NCI-H524 treated with DMSO at 0.1 percent for 48 hours (cell line): ENCODE data around the gene EMILIN3.

Source experiments
- DNase-seq: peaks from one replicate; lab custom pipeline; 2025; lab: John Stamatoyannopoulos, UW

Gene EMILIN3

DNA sequence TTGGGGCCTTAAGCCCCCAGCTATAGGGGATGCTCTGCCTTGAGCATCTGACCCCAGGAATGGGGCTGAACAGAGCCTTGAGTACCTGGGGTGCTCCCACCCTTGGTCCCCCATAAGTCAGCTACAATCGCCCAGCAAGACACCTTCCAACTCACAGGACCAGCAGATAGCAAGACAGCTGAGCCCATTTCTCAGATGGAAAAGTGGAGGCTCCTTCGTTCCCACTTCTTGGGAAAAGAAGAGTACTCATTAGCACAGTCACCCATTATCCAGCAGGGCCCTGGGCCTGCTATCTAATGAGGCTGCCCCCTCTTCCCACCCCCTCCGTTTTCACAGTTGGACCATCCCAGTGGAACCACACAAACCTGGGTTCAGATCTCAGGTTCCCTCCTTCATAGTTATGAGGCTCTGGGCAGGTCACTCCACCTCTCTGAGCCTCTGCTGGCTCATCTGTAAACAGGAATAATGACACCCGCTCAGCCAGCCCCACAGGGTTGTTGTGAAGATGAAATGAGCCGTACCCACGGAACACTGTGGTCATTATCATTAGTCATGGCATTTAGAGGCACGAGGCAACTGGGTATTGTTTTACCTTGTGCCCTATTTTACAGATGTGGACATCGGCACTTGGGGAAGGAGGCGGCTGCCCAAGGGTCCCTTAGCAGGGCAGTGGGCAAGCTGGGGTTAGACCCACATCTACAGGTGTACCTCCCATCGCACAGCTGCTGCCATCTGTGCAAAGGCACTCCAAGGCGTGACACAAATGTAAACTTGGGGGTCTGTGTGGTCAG, 21.5 kb downstream of the EMILIN3 start:
- DNase-seq = no peak

DNA sequence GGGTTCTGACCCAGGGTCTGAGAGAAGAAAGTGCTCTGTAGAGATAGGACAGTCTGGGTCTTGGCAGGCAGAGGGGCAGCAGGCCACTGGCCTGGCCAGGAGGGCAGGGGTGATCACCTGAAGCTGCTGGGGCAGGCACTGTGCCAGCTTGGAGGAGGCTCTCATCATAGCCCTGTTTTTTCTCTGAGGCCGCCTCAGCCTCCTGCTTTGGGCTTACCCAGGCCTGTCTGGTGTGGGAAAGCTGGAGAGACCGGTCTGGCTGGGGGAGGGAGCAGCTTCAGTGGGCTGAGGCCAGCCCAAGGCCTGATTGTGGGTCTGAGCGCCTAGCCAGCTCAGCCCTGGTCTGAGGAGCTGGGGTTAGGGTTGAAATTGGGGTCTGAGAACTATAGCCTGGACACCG, 22.1 kb downstream of the EMILIN3 start:
- no peak for DNase-seq

DNA sequence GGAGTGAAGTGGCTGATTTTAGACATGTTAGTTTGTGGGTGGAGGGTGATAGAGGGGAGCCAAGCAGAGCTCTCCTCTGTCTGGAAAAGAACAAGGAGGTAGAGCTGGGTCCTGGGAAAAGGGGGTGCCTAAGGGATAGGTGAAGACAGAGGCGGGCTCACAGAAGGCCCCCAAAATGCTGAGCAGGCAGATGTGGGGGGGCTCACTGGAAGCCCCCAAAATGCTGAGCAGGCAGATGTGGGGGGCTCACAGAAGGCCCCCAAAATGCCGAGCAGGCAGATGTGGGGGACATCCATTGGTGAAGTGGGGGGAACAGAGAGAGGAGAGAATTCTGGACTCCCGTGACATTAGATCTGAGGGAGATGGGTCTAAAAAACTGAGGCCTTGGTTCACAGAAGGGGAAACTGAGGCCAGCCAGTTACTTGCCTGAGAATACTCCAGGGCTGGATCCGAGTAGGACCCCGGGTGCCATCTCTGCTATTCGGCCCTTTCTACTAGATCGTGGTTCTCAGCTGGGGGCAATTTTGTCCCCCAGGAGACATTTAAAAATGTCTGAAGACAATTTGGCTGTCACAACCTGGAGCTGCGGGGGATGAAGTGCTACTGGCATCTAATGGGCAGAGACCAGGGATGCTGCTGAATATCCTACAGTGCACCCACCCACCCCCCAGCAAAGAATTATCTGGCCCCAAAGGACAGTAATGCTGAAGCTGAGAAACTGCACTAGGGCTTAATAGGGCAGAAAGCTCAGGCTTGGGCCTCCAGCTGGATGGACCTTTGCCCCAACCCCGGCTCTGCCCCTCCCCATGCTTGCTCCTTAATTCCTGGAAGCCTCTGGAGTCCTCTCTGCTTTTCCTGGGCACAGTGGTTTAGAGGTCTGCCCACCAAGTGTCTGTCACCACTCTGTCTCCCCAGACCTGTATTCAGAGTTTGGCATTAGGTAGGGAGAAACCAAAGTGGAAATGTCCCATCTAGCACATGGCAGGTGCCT, 23.8 kb downstream of the EMILIN3 start:
- DNase-seq = no peak

DNA sequence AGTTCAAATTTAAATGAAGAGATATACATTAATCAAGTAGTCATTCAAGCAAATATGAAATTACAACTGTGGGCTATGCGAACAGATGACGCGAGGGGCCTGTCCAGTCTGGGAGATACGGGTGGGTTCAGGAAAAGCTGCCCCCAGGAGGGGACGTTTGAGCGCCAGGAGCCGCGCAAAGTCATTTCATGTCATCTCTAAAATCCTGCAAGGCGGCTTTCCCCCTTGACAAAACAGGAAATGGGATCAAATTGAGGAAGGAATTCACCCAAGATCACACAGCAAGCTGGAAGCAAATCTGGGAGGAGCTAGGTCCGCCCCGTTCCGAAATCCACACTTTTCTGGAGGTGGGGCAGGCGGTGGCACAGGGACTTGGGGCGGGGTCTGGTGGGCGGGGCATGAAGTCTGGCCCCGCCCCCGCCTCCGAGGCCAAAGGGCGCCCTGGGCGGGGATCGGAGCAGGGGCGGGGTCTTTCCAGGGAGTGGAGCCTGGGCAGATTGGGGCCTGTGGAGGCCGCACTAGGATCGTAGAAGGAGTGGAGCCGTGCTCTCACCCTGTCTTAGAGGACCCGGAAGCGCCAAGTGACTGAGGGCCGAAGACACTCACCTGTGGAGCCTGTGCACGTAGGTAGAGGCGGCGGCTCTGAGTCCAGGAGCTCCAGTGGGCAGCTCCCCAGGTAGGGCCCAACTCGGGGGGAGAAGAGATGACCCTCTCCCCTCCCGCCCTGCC, 26.1 kb downstream of the EMILIN3 start, which contains the start of gene LPIN3:
Gene LPIN3 (plus strand): TSS at position 495 of the 729 bp plus-strand sequence. CDS start 4,983 bp downstream, outside the sequence.
- peak; percentile 38 for DNase-seq

DNA sequence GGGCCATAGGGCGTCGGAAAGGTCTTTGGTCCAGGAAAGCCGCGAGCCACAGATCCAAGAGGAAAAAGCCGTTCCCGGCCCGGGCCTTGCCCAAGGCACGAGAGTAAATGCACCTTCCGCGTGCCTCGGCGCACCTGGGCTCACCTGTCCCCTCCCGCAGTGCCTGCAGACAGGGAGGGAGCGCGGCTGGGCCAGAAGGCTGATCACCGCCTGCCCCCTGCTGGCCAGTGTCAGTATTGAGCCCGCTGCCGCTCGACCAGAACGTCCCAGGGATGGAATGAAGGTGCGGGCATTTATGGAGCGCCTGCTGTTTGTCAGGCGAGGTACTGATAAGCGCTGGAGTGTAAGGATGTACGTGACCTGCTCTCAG, 26.7 kb downstream of the EMILIN3 start:
- peak; percentile 7 for DNase-seq

DNA sequence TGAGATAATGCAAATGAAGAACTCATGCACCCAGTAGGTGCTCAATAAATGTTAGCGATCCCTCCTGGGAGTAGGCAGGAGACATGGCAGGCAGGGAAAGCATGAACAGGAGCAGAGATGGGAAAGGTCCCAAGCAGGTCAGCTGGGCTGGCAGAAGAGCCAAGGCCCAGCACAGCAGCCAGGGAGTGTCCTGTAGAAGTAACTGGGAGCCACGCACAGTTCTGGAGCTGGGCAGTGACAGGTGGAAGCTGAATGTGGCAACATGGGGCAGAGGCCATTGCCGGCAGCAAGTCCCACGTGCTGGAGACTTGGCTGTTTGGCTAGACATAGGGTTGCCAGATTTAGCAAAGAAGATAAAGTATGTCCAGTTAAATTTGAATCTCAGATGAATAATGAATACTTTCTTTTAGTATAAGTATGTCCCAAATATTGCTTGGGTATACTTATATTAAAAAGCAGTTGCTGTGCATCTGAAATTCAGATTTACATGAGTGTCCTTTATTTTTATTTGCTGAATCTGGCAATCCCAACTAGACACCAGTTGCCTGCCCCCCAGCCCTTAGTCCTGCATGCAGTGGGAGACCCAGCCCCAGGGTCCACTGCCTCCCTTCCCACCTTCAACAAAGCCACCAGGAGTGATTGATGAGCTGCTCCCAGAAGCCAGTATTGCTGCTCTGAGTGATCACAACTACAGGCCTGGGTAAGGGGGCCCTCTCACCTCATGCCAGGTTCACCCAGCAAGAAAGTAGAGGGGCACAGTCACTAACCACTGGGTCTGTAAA, 29.7 kb downstream of the EMILIN3 start:
- DNase-seq = no peak

DNA sequence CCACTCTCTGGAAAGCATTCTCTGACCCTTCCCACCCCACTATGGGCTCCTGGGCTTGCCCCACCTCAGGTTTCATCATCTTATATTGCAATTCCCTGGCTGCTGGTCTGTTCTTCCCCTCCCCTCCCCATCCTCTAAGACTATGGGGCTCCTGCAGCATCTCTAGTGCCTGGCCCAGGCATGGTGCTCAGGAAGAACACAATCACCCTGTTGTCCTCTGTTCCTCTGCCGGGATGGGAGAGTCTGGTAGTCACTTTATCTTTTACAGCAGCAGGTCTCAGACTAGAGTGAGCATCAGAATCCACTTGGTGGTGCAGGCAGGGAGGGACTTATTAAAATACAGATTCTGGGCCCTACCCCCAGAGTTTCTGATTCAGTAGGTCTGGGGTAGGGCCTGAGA, 31.0 kb downstream of the EMILIN3 start:
- no peak for DNase-seq

DNA sequence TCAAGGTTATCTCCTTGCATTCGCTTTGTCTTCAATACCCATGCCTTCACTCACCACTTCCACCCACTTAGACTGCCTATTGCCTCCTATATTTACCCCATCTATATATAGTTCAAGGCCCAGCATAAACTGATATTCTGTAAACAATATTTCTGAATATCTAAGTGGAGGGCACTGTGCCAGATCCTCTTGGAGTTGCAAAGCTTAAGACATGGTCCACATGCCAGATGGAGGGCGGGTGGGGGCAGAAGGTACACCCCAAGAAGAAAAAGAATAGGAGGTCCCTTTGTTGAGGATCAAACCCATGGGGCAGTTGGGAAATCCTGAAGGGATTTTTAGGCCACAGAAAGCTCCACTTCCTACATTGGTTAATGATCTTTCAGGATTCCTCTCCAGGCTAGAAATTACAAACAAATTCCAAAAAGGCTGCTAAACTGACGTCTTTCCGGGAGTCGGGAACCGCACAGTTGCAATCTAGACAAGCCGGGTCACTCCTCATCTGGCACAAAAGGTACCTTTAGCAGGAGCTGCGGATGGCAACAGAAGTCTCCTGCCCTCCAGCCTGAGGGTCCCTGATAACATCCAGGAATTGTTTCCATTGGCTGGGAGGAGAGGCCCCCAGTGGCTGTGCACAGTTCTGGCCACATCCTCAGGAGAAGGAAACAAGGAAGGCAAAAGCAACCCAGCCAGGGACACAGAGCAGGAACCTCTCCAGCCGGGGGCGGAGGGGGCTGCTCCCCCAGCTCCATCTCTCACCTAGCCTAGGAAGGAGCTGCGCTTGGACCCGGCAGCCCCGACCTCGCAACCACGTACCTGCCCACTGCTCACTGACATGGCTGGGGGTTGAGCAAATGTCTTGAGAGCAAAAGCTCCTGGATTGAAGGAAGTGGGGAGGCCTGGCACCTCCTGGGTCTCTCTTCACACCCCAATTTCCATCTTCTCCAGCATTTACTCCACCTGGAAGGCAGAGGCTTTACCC, 31.9 kb downstream of the EMILIN3 start:
- no peak for DNase-seq

DNA sequence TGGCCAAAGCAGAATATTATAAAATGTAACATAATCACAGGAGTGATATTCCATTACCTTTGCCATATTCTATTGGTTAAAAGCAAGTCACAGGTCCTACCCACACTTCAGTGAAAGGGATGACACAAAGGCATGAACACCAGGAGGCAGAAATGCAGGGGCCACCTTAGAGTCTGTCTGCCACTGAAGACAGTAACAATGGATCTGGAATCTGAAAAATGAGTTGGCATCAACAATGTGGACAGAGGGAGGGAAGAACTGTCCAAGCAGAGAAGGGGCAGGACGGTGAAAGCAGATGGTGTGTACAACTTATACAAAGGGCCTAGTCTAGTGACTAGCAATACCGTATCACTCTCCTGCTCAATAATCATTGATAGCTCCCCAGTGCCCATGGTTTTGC, 32.6 kb downstream of the EMILIN3 start:
- DNase-seq = no peak

DNA sequence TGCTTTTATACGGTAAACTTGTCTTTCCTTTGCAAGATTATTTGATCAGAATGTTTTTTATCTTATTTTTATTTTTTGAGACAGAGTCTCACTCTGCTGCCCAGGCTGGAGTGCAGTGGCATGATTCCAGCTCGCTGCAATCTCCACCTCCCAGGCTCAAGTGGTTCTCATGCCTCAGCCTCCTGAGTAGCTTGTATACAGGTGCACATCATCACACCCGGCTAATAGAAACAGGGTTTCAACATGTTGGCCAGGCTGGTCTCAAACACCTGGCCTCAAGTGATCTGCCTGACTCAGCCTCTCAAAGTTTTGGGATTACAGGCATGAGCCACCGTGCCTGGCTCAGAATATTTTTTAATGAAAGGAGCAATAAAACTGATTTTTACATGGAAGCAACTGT, 34.9 kb downstream of the EMILIN3 start:
- no peak for DNase-seq

DNA sequence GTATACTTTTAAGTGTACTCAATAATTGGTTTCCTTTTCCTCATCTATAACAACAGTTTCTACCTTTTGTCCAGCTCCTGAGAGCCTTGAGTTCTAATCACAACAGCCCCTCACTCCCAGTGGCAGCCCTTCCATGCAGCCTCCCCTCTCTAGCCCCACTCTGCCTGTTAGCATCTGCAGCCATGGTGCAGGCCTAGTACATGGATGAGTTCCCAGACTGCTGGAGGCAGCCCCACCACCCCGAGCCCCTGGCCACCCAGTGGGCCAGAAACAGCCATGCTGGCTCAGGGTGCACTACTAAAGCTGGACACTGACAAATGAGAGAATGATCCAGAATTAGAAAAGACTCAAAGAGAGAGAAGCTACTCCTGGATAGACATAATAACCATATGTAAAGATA, 35.7 kb downstream of the EMILIN3 start:
- no peak for DNase-seq

DNA sequence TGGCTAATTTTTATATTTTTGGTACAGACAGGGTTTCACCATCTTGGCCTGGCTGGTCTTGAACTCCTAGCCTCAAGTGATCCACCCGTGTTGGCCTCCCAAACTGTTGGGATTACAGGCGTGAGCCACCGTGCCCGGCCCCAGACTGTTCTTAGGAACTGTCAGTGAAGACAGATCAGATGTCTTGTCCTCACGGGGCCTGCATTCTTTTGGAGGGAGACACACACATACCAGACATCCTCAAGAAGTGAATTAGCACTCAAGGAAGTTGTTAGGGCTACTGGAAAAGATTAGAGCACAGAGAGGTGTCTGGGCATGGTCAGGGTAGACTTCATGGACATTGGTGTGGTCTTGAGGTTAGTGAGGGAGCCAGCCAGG, 36.3 kb downstream of the EMILIN3 start:
- no peak for DNase-seq

DNA sequence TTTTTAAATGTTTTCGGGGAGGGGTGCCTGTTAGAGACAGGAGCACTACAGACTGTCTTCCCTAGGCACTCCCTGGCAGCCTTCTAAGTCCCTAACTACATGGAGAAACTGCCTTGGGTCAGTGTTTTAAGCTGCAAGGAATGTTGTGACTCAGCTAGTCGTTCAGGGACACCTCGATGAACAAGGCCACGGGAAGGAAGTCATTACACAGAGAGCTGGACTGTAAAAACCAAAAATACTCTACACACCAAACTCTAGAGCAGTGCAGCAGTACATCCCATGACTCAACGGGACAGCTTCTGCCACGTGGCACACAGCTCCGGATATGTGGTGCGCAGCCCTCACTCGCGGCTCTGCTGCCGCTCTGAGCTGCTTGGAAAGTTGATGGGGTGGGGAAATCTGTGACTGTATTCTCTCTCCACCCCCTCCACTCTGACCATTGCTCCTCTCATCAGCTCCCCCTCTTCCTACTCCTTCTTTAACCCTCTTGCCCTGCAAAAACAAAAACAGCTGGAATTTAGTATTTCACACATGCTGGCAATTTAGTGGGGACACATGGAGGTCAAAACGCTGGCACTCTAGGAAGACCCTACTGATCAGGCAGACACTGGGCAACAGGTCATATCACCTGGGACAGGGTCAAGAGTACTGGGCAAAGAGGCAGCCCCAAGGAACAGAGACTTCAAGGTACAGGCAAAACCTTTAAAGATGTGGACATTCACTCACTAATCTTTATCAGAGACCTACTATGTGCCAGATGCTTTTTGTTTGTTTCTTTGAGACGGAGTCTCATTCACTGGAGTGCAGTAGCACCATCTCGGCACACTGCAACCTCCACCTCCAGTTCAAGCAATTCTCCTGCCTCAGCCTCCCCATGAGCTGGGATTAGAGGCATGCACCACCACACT, 36.9 kb downstream of the EMILIN3 start:
- no peak for DNase-seq

DNA sequence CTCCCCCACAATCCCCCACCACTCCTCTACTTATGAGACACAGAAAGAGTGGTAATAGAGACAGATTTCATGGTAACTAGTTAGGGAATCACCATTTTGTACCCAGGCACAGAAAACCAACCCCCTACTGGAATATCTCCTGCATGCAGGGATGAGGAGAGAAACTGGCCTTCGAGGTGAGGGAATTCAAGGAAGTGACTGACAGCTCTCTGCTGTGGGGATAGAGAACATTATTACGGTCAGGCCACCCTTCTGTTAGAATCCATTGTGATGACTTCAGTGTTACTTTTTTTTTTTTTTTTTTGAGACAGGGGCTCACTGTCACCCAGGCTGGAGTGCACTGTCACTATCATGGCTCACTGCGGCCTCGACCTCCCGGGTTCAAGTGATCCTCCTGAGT, 39.4 kb downstream of the EMILIN3 start:
- no peak for DNase-seq

DNA sequence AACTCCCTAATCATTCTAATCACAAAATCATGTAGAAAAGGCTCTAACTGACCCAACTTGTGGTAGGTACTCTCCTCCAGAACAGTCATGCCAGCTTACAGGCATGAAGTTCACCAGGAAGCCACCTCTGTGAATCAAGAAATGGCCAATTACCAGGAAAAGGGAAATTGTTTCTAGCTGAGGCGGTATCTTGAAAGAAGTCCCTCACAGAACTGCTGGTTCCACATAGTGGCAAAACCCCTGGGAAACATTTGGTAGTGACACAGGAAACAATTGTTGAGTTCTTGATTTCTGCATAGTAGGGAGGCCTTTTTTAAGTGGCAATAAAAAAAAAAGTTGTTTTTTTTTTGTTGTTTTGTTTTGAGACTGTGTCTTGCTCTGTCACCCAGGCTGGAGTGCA, 45.6 kb downstream of the EMILIN3 start:
- DNase-seq = no peak

DNA sequence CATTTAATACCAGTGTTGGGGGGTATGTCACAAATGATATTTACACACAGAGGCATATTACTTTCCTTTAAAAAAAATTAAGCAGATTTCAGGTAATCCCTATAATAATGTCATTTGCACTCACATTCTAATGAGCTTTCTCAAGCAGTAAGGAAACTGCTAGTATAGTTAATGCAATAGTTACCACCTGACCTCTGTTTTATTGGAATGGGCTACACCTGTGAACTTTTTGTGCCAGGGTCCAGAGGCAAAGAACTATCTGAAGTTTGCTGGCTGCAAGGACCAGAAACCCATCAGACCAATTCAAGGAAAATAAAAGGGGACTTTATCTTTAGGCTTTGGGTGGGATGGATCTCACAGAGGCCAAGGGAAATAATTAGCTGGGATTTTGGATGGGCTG, 46.2 kb downstream of the EMILIN3 start:
- DNase-seq = no peak

DNA sequence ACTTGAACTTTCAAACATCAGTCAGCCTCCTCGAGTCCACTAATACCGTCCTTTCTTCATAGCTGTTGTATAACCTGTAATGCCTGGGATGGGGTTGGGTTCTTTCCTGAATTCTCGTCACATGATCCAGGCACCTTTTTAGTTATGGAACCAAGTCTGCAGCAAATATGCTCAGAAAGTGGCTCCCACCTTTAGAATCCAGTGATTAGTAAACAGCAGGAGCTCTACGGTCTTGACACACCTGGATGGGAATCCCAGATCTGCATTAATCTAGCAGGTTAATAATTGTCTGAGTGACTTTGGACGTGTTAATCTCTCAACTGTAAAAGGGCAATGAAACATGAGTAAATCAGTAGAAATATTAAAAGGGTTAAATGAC, 48.4 kb downstream of the EMILIN3 start:
- no peak for DNase-seq

DNA sequence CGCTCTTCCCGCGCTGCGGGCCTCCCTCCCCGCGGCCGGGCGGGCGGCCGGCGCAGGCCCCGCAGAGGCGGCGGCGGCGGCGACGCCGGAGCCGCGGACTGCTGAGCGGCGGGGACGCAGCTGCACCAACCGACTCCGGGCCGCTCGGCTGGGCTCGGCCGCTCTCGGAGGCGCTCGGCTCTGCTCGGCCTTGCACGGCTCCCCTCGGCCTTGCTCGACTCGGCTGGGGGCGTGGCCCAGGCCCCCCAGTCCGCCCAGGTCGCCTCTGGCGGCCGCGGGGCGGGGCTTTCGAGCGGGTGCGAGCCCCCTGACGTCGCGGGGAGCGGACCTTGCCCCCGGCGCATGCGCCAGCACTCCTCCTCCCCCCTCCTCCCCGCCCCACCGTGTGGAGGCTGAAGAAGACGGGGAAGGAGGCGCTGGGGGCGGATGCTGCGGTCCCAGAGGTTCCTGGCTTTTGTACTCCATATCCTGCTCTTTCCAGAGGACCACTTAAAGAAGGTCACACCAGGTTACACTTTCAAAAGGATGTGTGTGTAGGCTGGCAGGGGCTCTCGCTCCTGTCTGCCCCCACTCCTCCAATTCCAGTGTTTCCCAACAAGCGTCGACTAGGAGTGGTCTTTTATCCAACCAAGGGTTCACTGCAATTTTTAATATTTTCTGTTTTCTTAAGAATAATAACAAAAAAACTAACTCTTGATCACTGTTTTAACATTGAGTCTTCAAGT, 48.9 kb downstream of the EMILIN3 start, which contains the start of gene ZHX3:
Gene ZHX3 (minus strand): TSS at position 186 of the 725 bp plus-strand sequence. CDS start 112,815 bp downstream, outside the sequence.
- DNase-seq = peak; percentile 80
